H1 (cell line): Measurements from ENCODE around the gene HDAC10. TPM values are rescaled to one million over a fixed set of nuclear protein-coding genes. Genes with fewer than 3 reads are reported as not detected.
A peak's percentile ranks its signal among the peaks of the same experiment; 100 is the strongest.

Source experiments
- CTCF ChIA-PET: fragments of 300-600 bp; sonication (Branson Sonifier 250); formaldehyde crosslinking; loops from one replicate; lab custom pipeline; 2021; ENCODE audit not compliant: partially characterized antibody; lab: Charles Lee
- POLR2A ChIA-PET: fragments of 300-600 bp; sonication (Branson Sonifier 250); formaldehyde crosslinking; loops from one replicate; lab custom pipeline; 2021; ENCODE audit warnings: inconsistent platforms; ENCODE audit not compliant: partially characterized antibody; lab: Charles Lee
- DNase-seq, 2 experiments: peaks; one replicate each; pipeline versions ENCODE4 v3.0.0 to v3.0.0-alpha.2; 2010 to 2022; ENCODE audit warnings: low spot score in 2 of 2, low read depth in 1 of 2, mixed read lengths in 1 of 2
- FAIRE-seq: peaks from 2 replicates; lab custom pipeline; 2011; peaks lifted over from hg19 to GRCh38; lab: Jason Lieb, UNC
- H2AFZ ChIP-seq: 2 replicates; pipeline ENCODE4 v1.8.1; 2012; ENCODE audit warnings: low read length, inconsistent platforms
- H2AK5ac ChIP-seq: 2 replicates; pipeline ENCODE4 v1.6.1; 2013; ENCODE audit warnings: low read depth, low read length
- H2BK120ac ChIP-seq: replicated peaks from 2 replicates; pipeline ENCODE3; 2013; ENCODE audit warnings: low read depth, low read length, inconsistent platforms
- H2BK12ac ChIP-seq: 2 replicates; pipeline ENCODE4 v1.6.1; 2013; ENCODE audit warnings: low read depth, low read length
- H2BK15ac ChIP-seq: 2 replicates; pipeline ENCODE4 v1.6.1; 2013; ENCODE audit warnings: low read length
- H2BK20ac ChIP-seq: 2 replicates; pipeline ENCODE4 v1.6.1; 2013; ENCODE audit warnings: low read length
- H2BK5ac ChIP-seq: 2 replicates; pipeline ENCODE4 v1.6.1; 2013; ENCODE audit warnings: low read depth, low read length
- H3K14ac ChIP-seq: 2 replicates; pipeline ENCODE4 v1.6.1; 2013; ENCODE audit warnings: inconsistent platforms; ENCODE audit not compliant: insufficient read length
- H3K18ac ChIP-seq: 2 replicates; pipeline ENCODE4 v1.6.1; 2013; ENCODE audit warnings: low read length; ENCODE audit errors: extremely low read depth
- H3K23ac ChIP-seq: 2 replicates; pipeline ENCODE4 v1.6.1; 2013; ENCODE audit warnings: inconsistent platforms; ENCODE audit not compliant: insufficient read length
- H3K23me2 ChIP-seq: 2 replicates; pipeline ENCODE4 v1.6.1; 2013; ENCODE audit warnings: low read depth, low read length
- H3K27ac ChIP-seq: 2 replicates; pipeline ENCODE4 v1.6.1; 2011; ENCODE audit warnings: low read depth, low read length, inconsistent platforms
- H3K27me3 ChIP-seq, 4 experiments: replicated peaks in 1 of 4; 1 replicate in 1 of 4; 2 replicates in 3 of 4; pipeline versions ENCODE4 v1.6.1 to v1.8.1; 2011 to 2013; ENCODE audit warnings: low read length in 3 of 4, mild to moderate bottlenecking in 3 of 4, inconsistent platforms in 2 of 4, mixed read lengths in 2 of 4, moderate library complexity in 1 of 4; ENCODE audit not compliant: control insufficient read depth in 3 of 4, insufficient read depth in 3 of 4; ENCODE audit errors: extremely low read depth in 1 of 4
- H3K36me3 ChIP-seq, 4 experiments: 2 replicates each; pipeline versions ENCODE4 v1.6.1 to v1.8.1; 2011 to 2013; ENCODE audit warnings: mild to moderate bottlenecking in 4 of 4, low read length in 3 of 4, moderate library complexity in 2 of 4, control low read depth in 1 of 4, inconsistent platforms in 1 of 4; ENCODE audit not compliant: insufficient read depth in 4 of 4, control insufficient read depth in 2 of 4
- H3K4ac ChIP-seq: replicated peaks from 2 replicates; pipeline ENCODE3; 2013; ENCODE audit warnings: low read length, low read depth, mixed read lengths, inconsistent platforms; ENCODE audit not compliant: insufficient read length
- H3K4me1 ChIP-seq, 4 experiments: replicated peaks in 1 of 4; 1 replicate in 1 of 4; 2 replicates in 3 of 4; pipeline versions ENCODE4 v1.6.1 to v1.8.1; 2011 to 2013; ENCODE audit warnings: low read length in 3 of 4, inconsistent platforms in 2 of 4, mixed read lengths in 1 of 4; ENCODE audit not compliant: insufficient read depth in 4 of 4, control insufficient read depth in 3 of 4
- H3K4me2 ChIP-seq, 2 experiments: 2 replicates each; pipeline versions ENCODE4 v1.6.1 to v1.8.1; 2011 to 2013; ENCODE audit warnings: low read depth in 2 of 2, low read length in 2 of 2, control low read depth in 1 of 2, inconsistent platforms in 1 of 2, mild to moderate bottlenecking in 1 of 2; ENCODE audit not compliant: insufficient read depth in 1 of 2
- H3K4me3 ChIP-seq, 4 experiments: fragments of 200-600, 300-600 bp in 1 of 4; sonication (generic), shearing (Covaris generic), sonication (Bioruptor Twin) in 1 of 4; 2 replicates each; pipeline versions ENCODE4 v1.5.1 to v1.8.1; 2011 to 2016; ENCODE audit warnings: low read length in 4 of 4, low read depth in 3 of 4, control low read depth in 2 of 4, inconsistent platforms in 2 of 4, mild to moderate bottlenecking in 2 of 4, mixed read lengths in 1 of 4, moderate library complexity in 1 of 4; ENCODE audit not compliant: insufficient read depth in 2 of 4; ENCODE audit errors: extremely low read depth in 1 of 4
- H3K56ac ChIP-seq: replicated peaks from 2 replicates; pipeline ENCODE3; 2013; ENCODE audit warnings: low read depth, mild to moderate bottlenecking, mixed read lengths, low read length, inconsistent platforms; ENCODE audit not compliant: insufficient read length
- H3K79me1 ChIP-seq: 2 replicates; pipeline ENCODE4 v1.6.1; 2013; ENCODE audit warnings: low read depth, low read length, control low read depth
- H3K79me2 ChIP-seq, 2 experiments: 2 replicates each; pipeline versions ENCODE4 v1.6.1 to v1.8.1; 2012 to 2013; ENCODE audit warnings: low read length in 2 of 2, mild to moderate bottlenecking in 2 of 2, inconsistent platforms in 1 of 2; ENCODE audit not compliant: insufficient read depth in 2 of 2, control insufficient read depth in 1 of 2
- H3K9ac ChIP-seq, 4 experiments: replicated peaks in 1 of 4; 1 replicate in 1 of 4; 2 replicates in 3 of 4; pipeline versions ENCODE4 v1.6.1 to v1.8.1; 2011 to 2013; ENCODE audit warnings: low read depth in 3 of 4, low read length in 3 of 4, control low read depth in 2 of 4, mild to moderate bottlenecking in 2 of 4, moderate library complexity in 2 of 4, inconsistent platforms in 1 of 4; ENCODE audit errors: extremely low read depth in 1 of 4
- H3K9me3 ChIP-seq, 2 experiments: 2 replicates each; pipeline versions ENCODE4 v1.6.1 to v1.8.1; 2012 to 2013; ENCODE audit warnings: mild to moderate bottlenecking in 2 of 2, moderate library complexity in 2 of 2, control low read depth in 1 of 2, inconsistent platforms in 1 of 2, low read depth in 1 of 2, low read length in 1 of 2, mixed read lengths in 1 of 2; ENCODE audit not compliant: insufficient read depth in 2 of 2
- H4K20me1 ChIP-seq, 2 experiments: replicated peaks in 1 of 2; 2 replicates each; pipeline versions ENCODE3 to v1.8.1; 2011 to 2013; ENCODE audit warnings: inconsistent platforms in 2 of 2, low read length in 2 of 2, mild to moderate bottlenecking in 1 of 2; ENCODE audit not compliant: insufficient read depth in 2 of 2, control insufficient read depth in 1 of 2
- H4K5ac ChIP-seq: 2 replicates; pipeline ENCODE4 v1.6.1; 2013; ENCODE audit warnings: low read length, low read depth, mixed read lengths, inconsistent platforms; ENCODE audit not compliant: insufficient read length
- H4K8ac ChIP-seq: 2 replicates; pipeline ENCODE4 v1.8.0; 2013; ENCODE audit warnings: mild to moderate bottlenecking, moderate library complexity, low read length, inconsistent platforms; ENCODE audit not compliant: insufficient read depth; ENCODE audit errors: extremely low read depth
- H4K91ac ChIP-seq: replicated peaks from 2 replicates; pipeline ENCODE3; 2013; ENCODE audit warnings: low read length, mixed read lengths, inconsistent platforms; ENCODE audit not compliant: insufficient read length
- CEBPB ChIP-seq: IDR thresholded peaks from 2 replicates; pipeline ENCODE4 v1.6.1; 2012; ENCODE audit warnings: low read depth, low read length
- CHD1 ChIP-seq: IDR thresholded peaks from 2 replicates; pipeline ENCODE4 v1.6.1; 2012; ENCODE audit warnings: low read depth, low read length, improper control_type of control experiment
- CTCF ChIP-seq, 3 experiments: IDR thresholded peaks; 1 replicate in 2 of 3; 2 replicates in 1 of 3; pipeline versions ENCODE4 v1.5.1 to v1.6.1; 2011; ENCODE audit warnings: low read length in 3 of 3, mild to moderate bottlenecking in 3 of 3, inconsistent platforms in 2 of 3, low read depth in 1 of 3, moderate library complexity in 1 of 3; ENCODE audit not compliant: insufficient read depth in 1 of 3; ENCODE audit errors: control extremely low read depth in 1 of 3
- HDAC2 ChIP-seq, 2 experiments: fragments of 300-600 bp in 1 of 2; sonication (generic) in 1 of 2; IDR thresholded peaks; 2 replicates each; pipeline ENCODE4 v1.6.1; 2011 to 2012; ENCODE audit warnings: low read depth in 2 of 2, low read length in 2 of 2, mild to moderate bottlenecking in 2 of 2, moderate library complexity in 2 of 2, borderline replicate concordance in 1 of 2, inconsistent platforms in 1 of 2
- HDAC6 ChIP-seq: IDR thresholded peaks from one replicate; pipeline ENCODE4 v1.7.1; 2012; ENCODE audit warnings: low read depth, mild to moderate bottlenecking, inconsistent platforms, low read length, moderate library complexity
- PHF8 ChIP-seq: fragments of 200-600 bp; sonication (generic); conservative IDR thresholded peaks from 2 replicates; pipeline ENCODE4 v1.7.1; 2012; ENCODE audit warnings: low read depth, mild to moderate bottlenecking, inconsistent platforms, low read length, moderate library complexity
- RAD21 ChIP-seq, 2 experiments: IDR thresholded peaks in 1 of 2; conservative IDR thresholded peaks in 1 of 2; 2 replicates each; pipeline ENCODE4 v1.6.1; 2011; ENCODE audit warnings: low read depth in 2 of 2, low read length in 2 of 2, improper control_type of control experiment in 1 of 2, inconsistent platforms in 1 of 2, mild to moderate bottlenecking in 1 of 2, moderate library complexity in 1 of 2
- SIX5 ChIP-seq: IDR thresholded peaks from 2 replicates; pipeline ENCODE4 v1.6.1; 2011; ENCODE audit warnings: mild to moderate bottlenecking, low read depth, low read length
- SRF ChIP-seq: IDR thresholded peaks from 2 replicates; pipeline ENCODE4 v1.6.1; 2011; ENCODE audit warnings: mild to moderate bottlenecking, low read depth, low read length, moderate library complexity
- WGBS, 2 experiments: shearing (Covaris generic) in 1 of 2; methylation state at CpG; one replicate each; pipeline versions ENCODE4 v1.1.6 to v1.1.7; 2013 to 2015; ENCODE audit warnings: low lambda C conversion rate in 2 of 2, mixed read lengths in 2 of 2, inconsistent platforms in 1 of 2, low coverage in 1 of 2, missing lambda C conversion rate in 1 of 2; ENCODE audit not compliant: insufficient replicate concordance in 2 of 2, insufficient coverage in 1 of 2, insufficient read length in 1 of 2; ENCODE audit errors: extremely low coverage in 1 of 2, missing lambda C conversion rate in 1 of 2; 5-methylcytosine and 5-hydroxymethylcytosine counted together
- polyA plus RNA-seq, 7 experiments: library from polyadenylated mRNA; depleted of rRNA in 3 of 7; stranded (reverse) in 5 of 7; unstranded in 2 of 7; fragments of >200 nt in 5 of 7; fragments of 200-250 nt in 2 of 7; gene quantifications; 1 replicate in 5 of 7; 2 replicates in 1 of 7; 4 replicates in 1 of 7; pipeline versions ENCODE4 v1.2.1 to v1.2.3, GENCODE V29; 2011 to 2013; ENCODE audit warnings: missing spikeins in 2 of 7, mixed read lengths in 2 of 7
- total RNA-seq: library from RNA; stranded (reverse); fragmentation: NEBNext Ultra II Directional; extraction: Animal tissue kit (Norgen Biotek cat#: 25700); gene quantifications from 2 replicates; pipeline ENCODE4 v1.2.1, GENCODE V29; 2021

Gene HDAC10
- total and polyA plus RNA-seq, 2 of the 8 experiments (the other 6 are each of a cell fraction or from before 2014, with no cell fraction given), result 11.2 to 26.4 TPM

GRCh38 chr22:50209893-50210292 is 41.2 kb downstream of the HDAC10 start:
- Histone ChIP-seq H4K5ac (no peak overlapping the region), H2BK12ac (no peak overlapping the region), H3K79me2 (peaks cover 0 to 13% of the 10 kb centered on the region in 2 experiments; a peak in 1 of 4 replicates), H3K79me1 (peaks cover 5% of the 10 kb centered on the region; the same call in 1 of the 2 replicates), H2BK120ac (no peak overlapping the region), H3K27me3 (no peaks in the 10 kb centered on the region), H3K23ac (no peak overlapping the region), H2BK15ac (no peak overlapping the region), H4K91ac (no peak overlapping the region), H3K56ac (no peak overlapping the region), H4K8ac (peak overlapping the region; percentile 74), H3K4me2 (no peak overlapping the region), H3K9ac (no peak overlapping the region), H2AFZ (no peak overlapping the region), H3K4ac (no peak overlapping the region), H3K36me3 (peaks cover 4 to 32% (median 21%) of the 10 kb centered on the region in 4 experiments; a peak in 7 of 8 replicates), H3K18ac (no peak overlapping the region), H2BK5ac (no peak overlapping the region; the same call in 1 of the 2 replicates), H3K4me3 (no peak overlapping the region), H3K27ac (no peak overlapping the region), H3K4me1 (peaks cover 0 to 3% (median 1%) of the 10 kb centered on the region in 4 experiments; a peak in 2 of 7 replicates), H3K9me3 (no peaks in the 10 kb centered on the region), H3K23me2 (no peaks in the 10 kb centered on the region), H2BK20ac (no peak overlapping the region), H2AK5ac (no peak overlapping the region), H3K14ac (no peak overlapping the region), H4K20me1 (peaks cover 8 to 21% of the 10 kb centered on the region in 2 experiments)
- CTCF ChIA-PET, result interaction anchor here (0.9 kb wide), 1 partner anchor 31 kb away, joined by 3 read pairs; no protein-coding TSS in a partner anchor
- POLR2A ChIA-PET, result no interaction called here
- DNase-seq (peak in 1 of 2 experiments; percentile 78), FAIRE-seq (no peak)
- TF ChIP-seq CTCF (IDR thresholded peaks at IDR 0.05; ENCODE audit: control extremely low read depth in 1 of 3, insufficient read depth in 1 of 3, low read depth in 1 of 3, low read length in 3 of 3), result peak; percentile 79 to 89 (median 85)
- no peak for TF ChIP-seq HDAC2 (IDR thresholded peaks at IDR 0.05; ENCODE audit: borderline replicate concordance in 1 of 2, low read depth in 2 of 2, low read length in 2 of 2)
- no peak for TF ChIP-seq SRF
- no peak for TF ChIP-seq CHD1
- TF ChIP-seq SIX5, result no peak
- TF ChIP-seq CEBPB, result no peak
- no peak for TF ChIP-seq PHF8
- no peak for TF ChIP-seq HDAC6
- peak; percentile 67 to 72 for TF ChIP-seq RAD21 (IDR thresholded peaks at IDR 0.05 in 1 of 2, conservative IDR thresholded peaks at IDR 0.05 in 1 of 2; ENCODE audit: low read depth in 2 of 2, low read length in 2 of 2)
- WGBS, 2 experiments, result 72% methylated on average over 18 of the region's 20 CpGs; no CpG with 5 or more reads in 1 of the 2 experiments
